ENCODE measurements around the gene HSPA1L. TPM values are rescaled to one million over a fixed set of nuclear protein-coding genes. Genes with fewer than 3 reads are reported as not detected.
A peak's percentile ranks its signal among the peaks of the same experiment; 100 is the strongest.

Gene HSPA1L
- total and polyA plus RNA-seq, 5 donors from 2014 or later = 2.2 to 5.5 (median 3.8) TPM

DNA sequence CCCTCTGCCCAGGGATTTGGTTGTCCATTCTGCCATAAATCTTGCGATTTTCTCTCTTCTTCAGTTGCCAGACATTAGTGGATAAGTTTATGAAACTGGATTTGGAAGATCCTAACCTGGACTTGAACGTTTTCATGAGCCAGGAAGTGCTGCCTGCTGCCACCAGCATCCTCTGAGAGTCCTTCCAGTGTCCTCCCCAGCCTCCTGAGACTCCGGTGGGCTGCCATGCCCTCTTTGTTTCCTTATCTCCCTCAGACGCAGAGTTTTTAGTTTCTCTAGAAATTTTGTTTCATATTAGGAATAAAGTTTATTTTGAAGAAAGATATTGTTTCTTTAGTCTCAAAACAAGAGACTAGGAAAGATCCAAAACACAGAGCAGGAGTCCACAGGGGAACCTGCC lies 52.7 kb downstream of the HSPA1L start, which contains the start of gene SAPCD1:
TSS of gene SAPCD1 (plus strand) at position 301 of the 400 bp plus-strand sequence. CDS start 399 bp downstream, outside the sequence.
- Histone ChIP-seq H3K27ac (ENCODE audit: insufficient read depth, low read length, poor library complexity, severe bottlenecking) (no peak within 1 kb of the TSS), H3K4me1 (ENCODE audit: control insufficient read depth, insufficient read depth, low read length, poor library complexity, severe bottlenecking) (no peaks in the 10 kb centered on the region), H3K27me3 (ENCODE audit: control insufficient read depth, insufficient read depth, low read length) (no peaks in the 10 kb centered on the region), H3K9me3 (ENCODE audit: control insufficient read depth in 2 of 2, low read length in 2 of 2) (no peaks in the 10 kb centered on the region), H3K36me3 (ENCODE audit: control insufficient read depth, insufficient read depth, low read length) (no peaks in the 10 kb centered on the region), H3K4me3 (ENCODE audit: low read depth, low read length) (no peak within 1 kb of the TSS)
- ATAC-seq (ENCODE audit: low read depth in 2 of 2) (no peak), DNase-seq (no peak)
- Mint-ChIP-seq H3K27ac (peak within 1 kb of the TSS in 2 of 3 donors; percentile 81 to 83), H3K9me3 (no peaks in the 10 kb centered on the region), H3K36me3 (peaks cover 19% of the 10 kb centered on the region), H3K4me1 (peaks cover 0 to 5% (median 4%) of the 10 kb centered on the region in 4 donors), H3K4me3 (no peak within 1 kb of the TSS), H3K27me3 (no peaks in the 10 kb centered on the region)

DNA sequence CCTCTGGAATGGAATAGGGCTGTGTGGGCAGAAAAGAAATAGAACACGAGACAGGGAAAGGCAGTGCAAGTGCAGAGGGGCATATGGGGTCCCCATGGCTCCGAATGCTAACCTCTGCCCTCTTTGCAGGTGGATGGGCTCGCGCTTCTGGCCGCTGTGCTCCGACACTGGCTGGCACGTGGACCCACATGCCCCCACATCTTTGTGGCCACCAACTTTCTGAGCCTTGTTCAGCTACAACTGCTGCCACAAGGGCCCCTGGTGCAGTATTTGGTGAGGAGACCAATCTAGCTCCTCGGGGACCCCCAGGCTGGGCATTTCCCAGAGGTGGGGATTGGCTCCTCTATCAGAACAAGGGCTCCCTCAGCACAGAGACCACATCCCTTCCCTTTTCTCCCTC lies 53.7 kb downstream of the HSPA1L start:
- H3K27ac ChIP-seq (ENCODE audit: insufficient read depth, low read length, poor library complexity, severe bottlenecking) = no peak overlapping the region
- Mint-ChIP-seq H3K9me3 (no peaks in the 10 kb centered on the region), H3K36me3 (peaks cover 19% of the 10 kb centered on the region), H3K4me1 (peaks cover 0 to 5% (median 4%) of the 10 kb centered on the region in 4 donors), H3K27me3 (no peaks in the 10 kb centered on the region), H3K27ac (no peak overlapping the region), H3K4me3 (no peak overlapping the region)
- no peaks in the 10 kb centered on the region for H3K36me3 ChIP-seq (ENCODE audit: control insufficient read depth, insufficient read depth, low read length)
- H3K27me3 ChIP-seq (ENCODE audit: control insufficient read depth, insufficient read depth, low read length) = no peaks in the 10 kb centered on the region
- DNase-seq (no peak), ATAC-seq (ENCODE audit: low read depth in 2 of 2) (no peak)
- no peaks in the 10 kb centered on the region for H3K4me1 ChIP-seq (ENCODE audit: control insufficient read depth, insufficient read depth, low read length, poor library complexity, severe bottlenecking)
- no peak overlapping the region for H3K4me3 ChIP-seq (ENCODE audit: low read depth, low read length)
- no peaks in the 10 kb centered on the region for H3K9me3 ChIP-seq (ENCODE audit: control insufficient read depth in 2 of 2, low read length in 2 of 2)

DNA sequence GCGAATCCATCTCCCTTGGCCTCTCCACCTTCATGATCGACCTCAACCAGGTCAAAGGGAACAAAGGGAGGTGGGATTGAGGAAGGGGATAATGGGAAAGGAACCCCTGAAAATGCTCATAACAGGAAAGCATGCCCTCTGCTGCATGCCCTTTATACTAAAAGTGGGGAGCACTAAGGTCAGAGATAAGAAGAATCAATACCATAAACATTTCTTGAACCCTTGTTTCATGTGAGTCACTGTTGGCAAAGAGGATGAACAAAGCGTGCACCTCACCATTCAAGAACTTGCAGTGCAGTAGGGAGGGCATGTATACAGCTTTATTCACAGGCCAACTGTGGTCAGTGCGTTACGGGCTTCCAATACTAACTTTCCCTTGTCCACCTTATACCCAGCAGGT lies 54.3 kb downstream of the HSPA1L start:
- H3K27ac Mint-ChIP-seq = peak overlapping the region in 1 of 3 donors; percentile 55

More for the DNA sequence above, 54.3 kb downstream of the HSPA1L start:
- Mint-ChIP-seq H3K36me3 (peaks cover 19% of the 10 kb centered on the region), H3K4me1 (peaks cover 0 to 6% (median 4%) of the 10 kb centered on the region in 4 donors), H3K27me3 (no peaks in the 10 kb centered on the region), H3K4me3 (no peak overlapping the region), H3K9me3 (no peaks in the 10 kb centered on the region)
- no peak for ATAC-seq (ENCODE audit: low read depth in 2 of 2)
- Histone ChIP-seq H3K4me1 (ENCODE audit: control insufficient read depth, insufficient read depth, low read length, poor library complexity, severe bottlenecking) (no peaks in the 10 kb centered on the region), H3K4me3 (ENCODE audit: low read depth, low read length) (no peak overlapping the region), H3K36me3 (ENCODE audit: control insufficient read depth, insufficient read depth, low read length) (no peaks in the 10 kb centered on the region), H3K9me3 (ENCODE audit: control insufficient read depth in 2 of 2, low read length in 2 of 2) (no peaks in the 10 kb centered on the region), H3K27ac (ENCODE audit: insufficient read depth, low read length, poor library complexity, severe bottlenecking) (no peak overlapping the region), H3K27me3 (ENCODE audit: control insufficient read depth, insufficient read depth, low read length) (no peaks in the 10 kb centered on the region)
- DNase-seq = no peak

Other genes starting within 250 kb of the HSPA1L start
Only the 30 nearest of the 40 such genes appear.
- gene BAG6, start 162.6 kb downstream of the HSPA1L start, total RNA-seq = 213 TPM
- 10 to 100 TPM; 13.5 to 19.7 (median 18.0) TPM for gene BAG6, start 162.6 kb downstream of the HSPA1L start, polyA plus RNA-seq
- 1.7 TPM for gene APOM, start 159.4 kb downstream of the HSPA1L start, total RNA-seq
- gene APOM, start 159.4 kb downstream of the HSPA1L start, polyA plus RNA-seq = 1 to 10 TPM; 2.5 to 4.1 (median 2.8) TPM
- 18.8 TPM for gene C6orf47, start 154.5 kb downstream of the HSPA1L start, total RNA-seq
- gene C6orf47, start 154.5 kb downstream of the HSPA1L start, polyA plus RNA-seq = 10 to 100 TPM; 24.2 to 30.5 (median 27.1) TPM
- 9.8 TPM for gene GPANK1, start 150.3 kb downstream of the HSPA1L start, total RNA-seq
- 10 to 100 TPM; 21.6 to 27.3 (median 25.2) TPM for gene GPANK1, start 150.3 kb downstream of the HSPA1L start, polyA plus RNA-seq
- 141 TPM for gene CSNK2B, start 149.2 kb downstream of the HSPA1L start, total RNA-seq
- gene CSNK2B, start 149.2 kb downstream of the HSPA1L start, polyA plus RNA-seq = 100 to 1,000 TPM; 235 to 285 (median 261) TPM
- gene LY6G5B, start 145.3 kb downstream of the HSPA1L start, total RNA-seq = 38.8 TPM
- gene LY6G5B, start 145.3 kb downstream of the HSPA1L start, polyA plus RNA-seq = not detected
- gene LY6G5C, start 134.2 kb downstream of the HSPA1L start, total RNA-seq = 3.1 TPM
- gene LY6G5C, start 134.2 kb downstream of the HSPA1L start, polyA plus RNA-seq = 10 to 100 TPM in 3 of 4 donors, 1 to 10 TPM in 1; 7.4 to 19.9 (median 11.9) TPM
- 78.4 TPM for gene ABHD16A, start 112.0 kb downstream of the HSPA1L start, total RNA-seq
- 10 to 100 TPM; 33.4 to 43.2 (median 35.8) TPM for gene ABHD16A, start 112.0 kb downstream of the HSPA1L start, polyA plus RNA-seq
- gene LY6G6F, start 108.4 kb downstream of the HSPA1L start, total RNA-seq = 1.5 TPM
- gene LY6G6F, start 108.4 kb downstream of the HSPA1L start, polyA plus RNA-seq = not detected
- not detected for gene LY6G6D, start 99.9 kb downstream of the HSPA1L start, total RNA-seq
- gene LY6G6D, start 99.9 kb downstream of the HSPA1L start, polyA plus RNA-seq = not detected
- not detected for gene LY6G6C, start 93.5 kb downstream of the HSPA1L start, total RNA-seq
- gene LY6G6C, start 93.5 kb downstream of the HSPA1L start, polyA plus RNA-seq = not detected
- gene MPIG6B, start 91.9 kb downstream of the HSPA1L start, total RNA-seq = 10.8 TPM
- gene MPIG6B, start 91.9 kb downstream of the HSPA1L start, polyA plus RNA-seq = under 1 TPM in 1 of 4 donors, not detected in 3; 0.43 TPM
- 13.6 TPM for gene DDAH2, start 86.0 kb downstream of the HSPA1L start, total RNA-seq
- gene DDAH2, start 86.0 kb downstream of the HSPA1L start, polyA plus RNA-seq = 10 to 100 TPM; 16.0 to 19.8 (median 17.7) TPM
- 192 TPM for gene CLIC1, start 78.8 kb downstream of the HSPA1L start, total RNA-seq
- gene CLIC1, start 78.8 kb downstream of the HSPA1L start, polyA plus RNA-seq = 100 to 1,000 TPM; 481 to 771 (median 621) TPM
- gene MSH5, start 75.3 kb downstream of the HSPA1L start, total RNA-seq = 17.4 TPM
- 1 to 10 TPM; 1.2 to 3.3 (median 1.3) TPM for gene MSH5, start 75.3 kb downstream of the HSPA1L start, polyA plus RNA-seq
- gene SAPCD1, start 52.6 kb downstream of the HSPA1L start, total RNA-seq = 2.3 TPM
- gene SAPCD1, start 52.6 kb downstream of the HSPA1L start, polyA plus RNA-seq = not detected
- gene VWA7, start 38.0 kb downstream of the HSPA1L start, total RNA-seq = 6.8 TPM
- 1 to 10 TPM in 3 of 4 donors, under 1 TPM in 1; 0.91 to 1.2 (median 1.2) TPM for gene VWA7, start 38.0 kb downstream of the HSPA1L start, polyA plus RNA-seq
- 63.4 TPM for gene VARS1, start 19.5 kb downstream of the HSPA1L start, total RNA-seq
- gene VARS1, start 19.5 kb downstream of the HSPA1L start, polyA plus RNA-seq = 10 to 100 TPM; 27.1 to 45.1 (median 29.9) TPM
- gene LSM2, start 8.3 kb downstream of the HSPA1L start, total RNA-seq = 29.3 TPM
- 100 to 1,000 TPM in 1 of 4 donors, 10 to 100 TPM in 3; 80.0 to 122 (median 87.5) TPM for gene LSM2, start 8.3 kb downstream of the HSPA1L start, polyA plus RNA-seq
- gene HSPA1A, start 260 bp upstream of the HSPA1L start, total RNA-seq = 30.6 TPM
- 10 to 100 TPM; 65.7 to 93.0 (median 80.5) TPM for gene HSPA1A, start 260 bp upstream of the HSPA1L start, polyA plus RNA-seq
- gene HSPA1B, start 12.5 kb upstream of the HSPA1L start, total RNA-seq = 27.3 TPM
- 1 to 10 TPM; 2.3 to 6.8 (median 3.0) TPM for gene HSPA1B, start 12.5 kb upstream of the HSPA1L start, polyA plus RNA-seq
- 29.1 TPM for gene NEU1, start 47.5 kb upstream of the HSPA1L start, total RNA-seq
- gene NEU1, start 47.5 kb upstream of the HSPA1L start, polyA plus RNA-seq = 10 to 100 TPM; 26.4 to 32.4 (median 29.7) TPM
- gene SLC44A4, start 63.7 kb upstream of the HSPA1L start, total RNA-seq = 1.0 TPM
- gene SLC44A4, start 63.7 kb upstream of the HSPA1L start, polyA plus RNA-seq = not detected
- 46.4 TPM for gene EHMT2, start 82.4 kb upstream of the HSPA1L start, total RNA-seq
- 10 to 100 TPM; 29.4 to 33.5 (median 31.9) TPM for gene EHMT2, start 82.4 kb upstream of the HSPA1L start, polyA plus RNA-seq
- gene ZBTB12, start 86.8 kb upstream of the HSPA1L start, total RNA-seq = 0.20 TPM
- gene ZBTB12, start 86.8 kb upstream of the HSPA1L start, polyA plus RNA-seq = not detected
- gene C2, start 112.4 kb upstream of the HSPA1L start, total RNA-seq = 1.3 TPM
- gene C2, start 112.4 kb upstream of the HSPA1L start, polyA plus RNA-seq = under 1 TPM in 1 of 4 donors, not detected in 3; 0.47 TPM
- 0.64 TPM for gene CFB, start 130.8 kb upstream of the HSPA1L start, total RNA-seq
- 1 to 10 TPM in 3 of 4 donors, under 1 TPM in 1; 0.68 to 1.9 (median 1.6) TPM for gene CFB, start 130.8 kb upstream of the HSPA1L start, polyA plus RNA-seq
- gene NELFE, start 143.7 kb upstream of the HSPA1L start, total RNA-seq = 51.4 TPM
- 10 to 100 TPM; 52.9 to 62.3 (median 60.5) TPM for gene NELFE, start 143.7 kb upstream of the HSPA1L start, polyA plus RNA-seq
- gene SKIC2, start 143.9 kb upstream of the HSPA1L start, total RNA-seq = 101 TPM
- 10 to 100 TPM; 16.2 to 20.9 (median 17.5) TPM for gene SKIC2, start 143.9 kb upstream of the HSPA1L start, polyA plus RNA-seq
- 47.7 TPM for gene DXO, start 156.9 kb upstream of the HSPA1L start, total RNA-seq
- gene DXO, start 156.9 kb upstream of the HSPA1L start, polyA plus RNA-seq = 10 to 100 TPM in 2 of 4 donors, 1 to 10 TPM in 2; 8.4 to 10.5 (median 9.6) TPM

Measured in CD4-positive, CD25-positive, alpha-beta regulatory T cell (primary cell).